DMS79 treated with DMSO at 0.1 percent for 48 hours (cell line): Measurements from ENCODE around the gene PCDHGA2.
"Not testable (repeated sequence)": the region's sequence is repeated elsewhere in the genome, so short reads cannot be mapped to it uniquely, and the experiment has no call there.

Experiments
- DNase-seq: peaks from one replicate; lab custom pipeline; 2025; lab: John Stamatoyannopoulos, UW

PCDHGA2 gene

GRCh38 chr5:141338538-141339306 is at the start of gene PCDHGA2:
TSS of gene PCDHGA2 (plus strand) at chr5:141338760.
- DNase-seq = no peak

- no peak for DNase-seq
These were observed 40.2 kb upstream of the PCDHGA2 start for GRCh38 chr5:141298376-141298775.

- no peak for DNase-seq
These were observed 34.8 kb upstream of the PCDHGA2 start, which contains the start of gene SLC25A2 for GRCh38 chr5:141303756-141304155. TSS of gene SLC25A2 (minus strand) at chr5:141304049. CDS start at chr5:141303865, 184 bp downstream.

GRCh38 chr5:141306630-141307029 is 31.9 kb upstream of the PCDHGA2 start:
- no peak for DNase-seq

GRCh38 chr5:141313711-141314110 is 24.8 kb upstream of the PCDHGA2 start:
- DNase-seq = no peak

- DNase-seq = not testable (repeated sequence)
These were observed 21.6 kb upstream of the PCDHGA2 start for GRCh38 chr5:141316963-141317362.

- no peak for DNase-seq
These were observed 19.4 kb upstream of the PCDHGA2 start for GRCh38 chr5:141319202-141319601.

- no peak for DNase-seq
These were observed 18.9 kb upstream of the PCDHGA2 start for GRCh38 chr5:141319699-141320098.

GRCh38 chr5:141320225-141321169 is 18.1 kb upstream of the PCDHGA2 start, which contains the start of gene TAF7:
TSS of gene TAF7 (minus strand) at chr5:141320784. CDS start at chr5:141320044, 740 bp downstream.
- peak; percentile 59 for DNase-seq

- DNase-seq = no peak
These were observed 16.3 kb upstream of the PCDHGA2 start for GRCh38 chr5:141322261-141322660.

GRCh38 chr5:141326088-141326854 is 12.3 kb upstream of the PCDHGA2 start:
- DNase-seq = peak; percentile 63

- no peak for DNase-seq
These were observed 10.3 kb upstream of the PCDHGA2 start for GRCh38 chr5:141328231-141328630.

GRCh38 chr5:141330299-141331080 is 8.1 kb upstream of the PCDHGA2 start, which contains the start of gene PCDHGA1:
TSS of gene PCDHGA1 (plus strand) at chr5:141330514.
- no peak for DNase-seq

GRCh38 chr5:141332571-141332970 is 6.0 kb upstream of the PCDHGA2 start:
- not testable (repeated sequence) for DNase-seq

GRCh38 chr5:141340781-141341354 is 2.3 kb downstream of the PCDHGA2 start:
- DNase-seq = not testable (repeated sequence)

GRCh38 chr5:141342773-141343172 is 4.2 kb downstream of the PCDHGA2 start:
- DNase-seq = no peak

- DNase-seq = no peak
These were observed 4.8 kb downstream of the PCDHGA2 start, which contains the start of gene PCDHGA3 for GRCh38 chr5:141343242-141343952. TSS of gene PCDHGA3 (plus strand) at chr5:141343829. CDS start at chr5:141344034, 205 bp downstream.

- no peak for DNase-seq
These were observed 5.4 kb downstream of the PCDHGA2 start for GRCh38 chr5:141343953-141344463.

GRCh38 chr5:141345327-141345726 is 6.8 kb downstream of the PCDHGA2 start:
- DNase-seq = no peak
